Raji (cell line): ENCODE results near the gene MAMDC4.
A peak's percentile ranks its signal among the peaks of the same experiment; 100 is the strongest.

Source experiments
- POLR2A ChIP-seq: IDR thresholded peaks from 2 replicates; pipeline ENCODE4 v1.6.1; 2011; ENCODE audit warnings: low read depth, low read length, control low read depth; ENCODE audit not compliant: insufficient read depth

The MAMDC4 gene

DNA sequence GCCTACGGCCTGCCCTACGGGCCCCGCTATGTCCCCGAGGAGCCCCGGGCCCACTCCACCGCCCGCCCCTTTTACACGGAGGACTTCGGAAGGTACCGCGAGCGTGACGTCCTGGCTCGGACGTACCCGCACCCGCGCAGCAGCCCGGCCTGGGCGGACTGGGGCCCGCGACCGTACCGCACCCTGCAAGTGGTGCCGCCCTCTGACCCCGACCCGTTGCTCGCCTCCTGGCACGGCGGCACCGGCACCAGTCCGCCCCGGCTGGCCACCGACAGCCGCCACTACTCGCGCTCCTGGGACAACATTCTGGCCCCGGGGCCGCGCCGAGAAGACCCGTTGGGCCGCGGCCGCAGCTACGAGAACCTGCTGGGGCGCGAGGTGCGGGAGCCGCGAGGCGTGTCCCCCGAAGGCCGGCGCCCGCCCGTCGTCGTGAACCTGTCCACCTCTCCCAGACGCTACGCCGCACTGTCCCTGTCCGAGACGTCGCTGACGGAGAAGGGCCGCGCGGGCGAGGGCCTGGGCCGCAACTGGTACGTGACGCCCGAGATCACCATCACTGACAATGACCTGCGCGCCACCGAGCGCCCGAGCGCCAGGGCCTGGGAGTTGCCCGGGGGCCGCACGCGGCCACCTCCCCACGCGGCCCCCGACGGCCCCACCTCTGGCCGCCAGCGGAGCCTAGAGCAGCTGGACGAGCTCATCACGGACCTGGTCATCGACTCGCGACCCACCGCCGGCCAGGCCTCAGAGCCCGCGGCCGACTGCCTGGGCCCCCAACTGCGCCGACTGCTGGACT is 6.5 kb upstream of the MAMDC4 start:
- TF ChIP-seq POLR2A: no peak; the same call in 1 of the 2 replicates

DNA sequence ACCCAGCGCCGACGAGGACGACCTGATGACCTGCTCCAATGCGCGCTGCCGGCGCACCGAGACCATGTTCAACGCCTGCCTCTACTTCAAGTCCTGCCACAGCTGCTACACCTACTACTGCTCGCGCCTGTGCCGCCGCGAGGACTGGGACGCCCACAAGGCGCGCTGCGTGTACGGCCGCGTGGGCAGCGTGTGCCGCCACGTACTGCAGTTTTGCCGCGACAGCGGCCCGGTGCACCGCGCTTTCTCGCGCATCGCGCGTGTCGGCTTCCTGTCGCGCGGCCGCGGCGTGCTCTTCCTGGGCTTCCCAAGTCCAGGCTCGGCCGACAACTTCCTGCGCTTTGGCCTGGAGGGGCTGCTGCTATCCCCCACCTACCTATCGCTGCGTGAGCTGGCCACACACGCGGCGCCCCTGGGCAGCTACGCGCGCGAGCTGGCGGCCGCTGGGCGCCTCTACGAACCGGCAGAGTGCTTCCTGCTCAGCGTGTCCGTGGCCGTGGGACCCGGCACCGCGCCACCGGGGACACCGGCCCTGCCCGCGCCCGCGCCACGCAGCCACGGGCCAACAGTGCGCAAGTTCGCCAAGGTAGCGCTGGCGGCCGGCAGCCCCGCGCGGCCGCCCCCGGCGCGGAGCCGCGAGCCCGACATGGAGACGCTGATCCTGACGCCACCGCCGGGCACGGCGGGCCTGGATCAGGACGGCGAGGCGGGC is 5.6 kb upstream of the MAMDC4 start:
- TF ChIP-seq POLR2A: no peak

DNA sequence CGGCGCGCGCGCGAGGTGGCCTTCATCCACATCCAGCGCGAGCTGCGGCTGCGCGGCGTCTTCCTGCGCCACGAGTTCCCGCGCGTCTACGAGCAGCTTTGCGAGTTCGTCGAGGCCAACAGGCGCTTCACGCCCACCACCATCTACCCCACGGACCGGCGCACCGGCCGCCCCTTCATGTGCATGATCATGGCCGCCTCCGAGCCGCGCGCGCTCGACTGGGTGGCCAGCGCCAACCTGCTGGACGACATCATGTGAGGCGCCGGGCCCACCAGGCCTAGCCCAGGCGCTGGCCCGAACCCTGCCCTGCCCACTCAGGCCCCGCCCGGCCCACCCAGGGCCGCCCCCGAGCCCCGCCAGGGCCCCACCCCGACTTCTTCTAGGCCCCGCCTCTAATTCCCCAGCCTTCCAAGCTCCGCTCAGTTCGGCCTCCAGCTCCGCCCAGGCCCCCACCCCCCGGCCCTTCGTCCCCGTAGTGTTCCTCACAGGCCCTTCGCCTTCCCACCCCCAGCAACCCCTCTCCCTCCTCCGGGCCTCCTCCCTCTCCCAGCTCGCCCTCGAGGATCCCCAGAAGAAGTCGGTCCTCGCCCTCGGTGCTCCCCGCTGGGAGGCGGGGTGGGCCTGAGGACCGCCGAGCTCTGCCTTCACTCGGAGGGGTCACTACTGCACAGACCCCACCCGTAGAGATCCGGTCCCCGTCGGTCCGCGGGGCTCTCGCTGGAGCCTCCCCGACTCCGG is 4.9 kb upstream of the MAMDC4 start:
- no peak for TF ChIP-seq POLR2A

DNA sequence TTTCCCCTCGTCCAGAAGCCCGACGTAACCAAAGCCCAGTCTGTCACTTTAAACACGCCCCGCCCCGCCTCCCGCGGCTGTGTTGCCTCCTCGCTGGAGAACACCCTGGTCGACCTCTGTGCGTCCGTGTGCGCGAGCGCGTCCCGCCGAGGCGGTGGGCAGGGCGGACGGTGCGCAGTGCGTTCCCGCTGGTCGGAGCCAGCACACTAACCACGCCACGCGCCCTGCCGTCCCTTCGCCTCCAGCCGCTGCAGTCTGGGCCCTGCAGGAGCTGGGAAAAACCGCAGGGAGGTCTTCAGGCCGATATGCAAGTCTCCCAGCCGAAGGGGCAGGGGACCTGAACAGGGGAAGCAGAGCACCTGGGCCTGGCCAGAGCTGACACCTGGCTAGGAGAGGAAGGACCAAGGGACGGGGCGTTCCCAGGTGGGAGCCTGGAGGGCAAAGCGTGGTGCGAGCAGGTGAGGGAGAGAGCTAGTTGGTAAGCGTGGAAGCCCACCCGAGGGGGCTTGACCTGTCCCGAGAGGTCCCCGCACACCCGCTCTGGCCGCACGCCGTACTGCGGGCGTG is 4.2 kb upstream of the MAMDC4 start:
- peak; percentile 98 for TF ChIP-seq POLR2A

DNA sequence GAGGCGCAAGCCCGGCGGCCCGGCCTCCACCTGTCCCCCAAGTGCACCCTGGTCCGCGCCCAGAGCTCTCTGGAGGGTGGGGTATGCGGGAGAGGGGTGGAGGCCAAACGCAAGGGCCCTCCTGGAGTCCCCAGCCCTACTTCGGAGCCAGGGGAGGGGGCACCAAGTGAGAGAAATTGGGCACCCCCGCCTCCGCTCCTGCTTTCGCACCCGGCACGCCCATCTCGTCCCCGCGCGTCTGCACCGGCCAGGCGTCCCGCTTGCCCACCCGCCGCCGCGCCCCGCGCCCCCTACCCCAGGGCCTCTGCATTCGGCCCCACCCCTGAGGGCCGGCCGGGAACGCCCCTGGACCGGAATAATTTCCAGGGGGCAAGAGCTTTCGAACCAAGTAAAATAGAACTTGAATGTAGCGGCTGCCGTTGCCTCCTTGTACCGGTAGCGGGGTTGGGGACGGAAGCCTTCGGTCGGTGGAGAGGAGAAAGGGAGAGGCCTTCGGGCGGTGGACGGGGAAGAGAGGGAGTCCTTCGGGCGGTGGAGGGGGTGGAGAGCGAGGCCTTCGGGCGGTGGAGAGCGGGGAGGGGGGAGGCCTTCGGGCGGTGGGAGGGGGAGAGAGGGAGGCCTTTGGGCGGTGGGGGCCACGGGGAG is 3.6 kb upstream of the MAMDC4 start:
- TF ChIP-seq POLR2A: no peak

DNA sequence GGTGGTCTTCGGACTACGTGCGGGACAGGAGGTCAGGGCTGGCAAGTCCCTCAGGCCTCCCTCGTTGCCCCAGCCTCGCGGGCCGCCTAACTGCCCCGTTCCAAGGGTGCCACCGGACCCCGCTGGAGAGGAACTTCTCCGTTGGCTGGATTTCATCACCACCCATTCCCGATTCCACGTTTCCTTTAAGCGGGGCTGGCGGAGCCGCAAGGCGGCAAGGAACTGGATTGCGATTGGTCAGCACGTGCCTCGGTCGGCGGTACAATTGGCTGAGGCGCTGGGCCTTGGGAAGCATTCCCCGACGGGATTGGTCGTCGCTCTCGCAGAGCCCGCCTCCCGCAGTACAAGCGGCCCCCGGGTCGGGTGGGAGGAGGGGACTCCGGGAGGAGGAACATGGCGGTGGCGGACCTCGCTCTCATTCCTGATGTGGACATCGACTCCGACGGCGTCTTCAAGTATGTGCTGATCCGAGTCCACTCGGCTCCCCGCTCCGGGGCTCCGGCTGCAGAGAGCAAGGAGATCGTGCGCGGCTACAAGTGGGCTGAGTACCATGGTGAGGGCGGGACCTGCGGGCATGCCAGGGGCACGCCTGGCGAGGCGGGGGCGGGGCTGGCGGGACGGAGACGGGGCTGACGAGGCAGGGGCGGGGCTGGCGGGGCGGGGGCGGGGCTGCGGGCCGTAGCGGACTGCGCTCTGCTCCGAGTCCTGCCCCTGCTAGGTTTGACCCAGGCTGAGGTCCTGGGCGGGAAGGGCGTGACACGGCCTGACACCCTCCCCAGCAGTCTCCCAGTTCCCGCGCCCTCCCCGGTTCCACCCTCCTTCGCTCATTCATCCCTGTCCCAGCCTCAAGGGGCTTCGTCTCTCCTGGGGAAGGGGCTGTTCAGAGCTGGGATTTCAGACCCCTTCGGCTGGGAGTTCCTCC is 2.8 kb upstream of the MAMDC4 start, which contains the start of gene PHPT1:
TSS of gene PHPT1 (plus strand) at position 372 of the 922 bp plus-strand sequence. CDS start at position 394, 22 bp downstream.
- TF ChIP-seq POLR2A: peak; percentile 97

DNA sequence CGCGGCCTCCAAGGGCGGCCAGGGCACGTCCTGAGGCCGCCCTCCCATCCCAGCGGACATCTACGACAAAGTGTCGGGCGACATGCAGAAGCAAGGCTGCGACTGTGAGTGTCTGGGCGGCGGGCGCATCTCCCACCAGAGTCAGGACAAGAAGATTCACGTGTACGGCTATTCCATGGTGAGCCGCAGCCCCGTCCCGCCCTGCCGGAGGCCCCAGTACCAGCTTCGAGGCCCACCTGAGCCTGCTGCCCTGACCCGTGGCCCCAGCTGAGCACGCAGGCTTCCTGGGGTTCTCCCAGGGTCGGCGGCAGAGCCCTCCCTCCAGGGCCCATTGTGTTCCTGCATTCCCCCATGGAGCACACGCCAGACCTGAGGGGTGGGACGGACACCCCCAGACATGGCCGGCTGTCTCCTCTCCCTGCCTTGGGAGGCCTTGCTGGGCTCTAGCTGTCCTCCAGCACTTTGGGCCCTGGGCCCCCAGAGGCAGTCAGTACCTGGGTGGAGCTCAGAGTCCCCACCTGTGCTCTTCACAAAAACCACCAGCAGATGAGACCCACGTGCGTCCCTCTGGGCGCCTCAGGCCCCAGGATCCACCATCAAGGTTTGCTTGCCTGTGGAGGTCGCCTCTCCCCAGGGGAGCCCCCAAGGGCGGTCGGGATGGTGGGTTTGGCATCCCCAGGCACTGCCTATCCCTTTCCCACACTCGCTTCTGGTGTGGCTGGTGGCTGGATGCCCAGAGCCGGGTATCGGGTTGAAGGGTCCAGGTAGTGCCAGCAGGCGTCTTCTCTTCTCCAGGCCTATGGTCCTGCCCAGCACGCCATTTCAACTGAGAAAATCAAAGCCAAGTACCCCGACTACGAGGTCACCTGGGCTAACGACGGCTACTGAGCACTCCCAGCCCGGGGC is 1.9 kb upstream of the MAMDC4 start:
- TF ChIP-seq POLR2A: no peak

DNA sequence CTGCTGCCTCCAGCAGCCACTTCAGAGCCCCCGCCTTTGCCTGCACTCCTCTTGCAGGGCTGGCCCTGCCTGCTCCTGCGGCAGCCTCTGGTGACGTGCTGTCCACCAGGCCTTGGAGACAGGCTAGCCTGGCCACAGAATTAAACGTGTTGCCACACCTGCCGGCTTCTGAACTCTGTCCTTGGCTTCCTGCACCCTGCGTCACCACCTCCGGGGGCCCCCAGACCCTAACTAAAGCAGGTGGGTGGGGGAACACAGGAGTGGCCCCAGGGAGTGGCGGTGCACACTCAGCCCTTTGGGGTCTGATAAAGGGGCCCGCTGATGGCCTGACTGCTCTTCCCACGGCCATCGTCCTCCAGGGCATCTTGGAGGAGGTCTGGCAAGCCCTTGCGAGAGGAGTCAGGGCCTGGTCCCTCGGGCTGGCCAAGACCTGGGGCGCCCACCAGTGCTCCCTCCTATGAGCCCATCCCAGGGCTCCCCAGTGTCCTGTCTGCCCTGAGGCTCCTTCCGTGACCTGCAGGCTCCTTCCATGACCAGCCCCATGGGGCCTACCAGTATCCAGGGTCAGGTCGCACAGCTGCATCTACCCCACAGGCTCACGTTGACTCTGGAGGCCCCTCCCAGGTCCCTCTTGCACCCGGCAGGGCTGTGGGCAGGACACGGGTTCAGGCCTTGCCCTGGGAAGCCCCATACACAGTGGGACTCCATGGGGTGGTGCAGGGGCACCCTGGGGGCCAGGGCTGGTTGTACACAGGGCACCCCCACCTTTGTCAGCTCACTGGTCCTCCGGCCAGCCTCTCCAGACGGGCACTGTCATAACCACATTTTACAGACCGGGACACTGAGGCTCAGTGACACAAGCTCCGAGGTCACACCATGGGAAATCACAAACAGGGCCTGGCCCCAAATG is 1.0 kb upstream of the MAMDC4 start:
- no peak for TF ChIP-seq POLR2A

DNA sequence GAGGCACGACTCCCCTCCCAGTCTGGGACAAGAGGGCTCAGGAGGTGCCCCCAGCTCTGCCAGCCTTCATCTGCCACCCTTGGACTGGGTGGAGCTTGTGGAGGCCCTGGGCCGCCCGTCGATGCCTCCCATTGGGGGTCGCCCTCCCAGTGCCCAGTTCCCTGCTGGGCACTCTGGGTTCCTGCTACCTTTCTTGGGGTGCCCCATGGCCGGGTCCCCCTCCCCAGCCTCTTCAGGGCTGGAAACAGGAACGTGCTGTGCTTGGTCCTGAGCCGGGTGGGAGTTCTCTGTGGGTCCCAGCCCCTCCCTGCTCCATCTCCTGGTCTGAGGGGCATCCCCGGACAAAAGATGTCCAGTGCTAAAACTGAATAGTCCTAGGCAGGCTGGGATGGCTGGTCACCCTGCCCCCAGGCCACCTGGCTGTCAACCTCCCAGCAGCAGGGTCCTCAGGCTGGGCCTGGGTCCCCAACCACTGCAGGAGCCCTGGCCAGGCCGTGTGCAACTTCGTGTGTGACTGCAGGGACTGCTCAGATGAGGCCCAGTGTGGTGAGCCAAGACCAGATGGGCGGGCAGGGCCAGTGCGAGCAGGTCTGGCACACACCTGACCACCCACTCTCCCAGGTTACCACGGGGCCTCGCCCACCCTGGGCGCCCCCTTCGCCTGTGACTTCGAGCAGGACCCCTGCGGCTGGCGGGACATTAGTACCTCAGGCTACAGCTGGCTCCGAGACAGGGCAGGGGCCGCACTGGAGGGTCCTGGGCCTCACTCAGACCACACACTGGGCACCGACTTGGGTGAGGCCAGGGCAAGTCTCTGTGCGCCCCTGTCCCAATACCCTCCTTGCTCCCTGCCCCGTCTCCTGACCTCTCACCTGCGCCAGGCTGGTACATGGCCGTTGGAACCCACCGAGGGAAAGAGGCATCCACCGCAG is 784 bp downstream of the MAMDC4 start:
- no peak for TF ChIP-seq POLR2A

DNA sequence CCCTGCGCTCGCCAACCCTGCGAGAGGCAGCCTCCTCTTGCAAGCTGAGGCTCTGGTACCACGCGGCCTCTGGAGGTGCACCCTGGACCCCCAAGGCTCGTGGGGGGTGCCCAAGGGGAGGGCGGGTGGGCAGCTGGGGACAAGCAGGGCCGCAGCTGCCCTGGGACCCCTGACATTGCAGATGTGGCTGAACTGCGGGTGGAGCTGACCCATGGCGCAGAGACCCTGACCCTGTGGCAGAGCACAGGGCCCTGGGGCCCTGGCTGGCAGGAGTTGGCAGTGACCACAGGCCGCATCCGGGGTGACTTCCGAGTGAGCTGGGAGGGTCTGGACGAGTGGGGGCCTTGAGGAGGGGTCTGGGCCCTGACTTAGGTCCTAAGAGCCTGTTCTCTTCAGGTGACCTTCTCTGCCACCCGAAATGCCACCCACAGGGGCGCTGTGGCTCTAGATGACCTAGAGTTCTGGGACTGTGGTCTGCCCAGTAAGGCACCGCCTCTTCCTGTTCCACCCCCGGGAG is 1.5 kb downstream of the MAMDC4 start:
- TF ChIP-seq POLR2A: no peak
